Suprapubic skin (tissue), 4 donors: ENCODE results near the gene STIM1.

ENCODE experiments used
- CTCF ChIP-seq, 2 donors: fragments of 200-600 bp in 1 of 2; fragments of 450-650 bp in 1 of 2; sonication (generic) in 1 of 2; IDR thresholded peaks; one replicate each; pipeline ENCODE4 v1.5.1; 2016 to 2019; ENCODE audit warnings: antibody characterized with exemption in 2 of 2, mild to moderate bottlenecking in 1 of 2, moderate library complexity in 1 of 2
- POLR2A ChIP-seq, 2 donors: fragments of 450-650 bp; IDR thresholded peaks; one replicate each; pipeline ENCODE4 v1.6.1; 2017; ENCODE audit warnings: antibody characterized with exemption in 2 of 2, mild to moderate bottlenecking in 2 of 2, moderate library complexity in 2 of 2
- POLR2AphosphoS5 ChIP-seq, 3 donors: sonication (generic); formaldehyde crosslinking; IDR thresholded peaks; one replicate each; pipeline ENCODE4 v1.6.1; 2017; ENCODE audit warnings: antibody characterized with exemption in 3 of 3

GRCh38 chr11:3876613-3877012, 21.1 kb downstream of the STIM1 start:
- no peak for TF ChIP-seq POLR2A (IDR thresholded peaks at IDR 0.05)
- no peak for TF ChIP-seq POLR2AphosphoS5 (IDR thresholded peaks at IDR 0.05)
- no peak for TF ChIP-seq CTCF (IDR thresholded peaks at IDR 0.05)
